ENCODE results near the gene CPNE9.

Gene CPNE9

GRCh38 chr3:9776896-9777693 is 73.5 kb downstream of the CPNE9 start:
- no peaks in the 10 kb centered on the region for H3K27me3 ChIP-seq (ENCODE audit: insufficient read depth, poor library complexity, severe bottlenecking)
- H3K4me3 ChIP-seq (replicated peaks; ENCODE audit: insufficient read depth, low read length) = no peak overlapping the region
- no peak for DNase-seq (ENCODE audit: low read depth in 1 of 2, low spot score in 1 of 2)
- TF ChIP-seq, protein P1, sequence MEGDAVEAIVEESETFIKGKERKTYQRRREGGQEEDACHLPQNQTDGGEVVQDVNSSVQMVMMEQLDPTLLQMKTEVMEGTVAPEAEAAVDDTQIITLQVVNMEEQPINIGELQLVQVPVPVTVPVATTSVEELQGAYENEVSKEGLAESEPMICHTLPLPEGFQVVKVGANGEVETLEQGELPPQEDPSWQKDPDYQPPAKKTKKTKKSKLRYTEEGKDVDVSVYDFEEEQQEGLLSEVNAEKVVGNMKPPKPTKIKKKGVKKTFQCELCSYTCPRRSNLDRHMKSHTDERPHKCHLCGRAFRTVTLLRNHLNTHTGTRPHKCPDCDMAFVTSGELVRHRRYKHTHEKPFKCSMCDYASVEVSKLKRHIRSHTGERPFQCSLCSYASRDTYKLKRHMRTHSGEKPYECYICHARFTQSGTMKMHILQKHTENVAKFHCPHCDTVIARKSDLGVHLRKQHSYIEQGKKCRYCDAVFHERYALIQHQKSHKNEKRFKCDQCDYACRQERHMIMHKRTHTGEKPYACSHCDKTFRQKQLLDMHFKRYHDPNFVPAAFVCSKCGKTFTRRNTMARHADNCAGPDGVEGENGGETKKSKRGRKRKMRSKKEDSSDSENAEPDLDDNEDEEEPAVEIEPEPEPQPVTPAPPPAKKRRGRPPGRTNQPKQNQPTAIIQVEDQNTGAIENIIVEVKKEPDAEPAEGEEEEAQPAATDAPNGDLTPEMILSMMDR (IDR thresholded peaks at IDR 0.05; ENCODE audit: insufficient read depth, low read length) = no peak
- TF ChIP-seq SPI1 (IDR thresholded peaks at IDR 0.05; ENCODE audit: borderline replicate concordance, low read depth) (no peak), GABPA (IDR thresholded peaks at IDR 0.05; ENCODE audit: low read depth) (no peak)
- TF ChIP-seq, protein P2, sequence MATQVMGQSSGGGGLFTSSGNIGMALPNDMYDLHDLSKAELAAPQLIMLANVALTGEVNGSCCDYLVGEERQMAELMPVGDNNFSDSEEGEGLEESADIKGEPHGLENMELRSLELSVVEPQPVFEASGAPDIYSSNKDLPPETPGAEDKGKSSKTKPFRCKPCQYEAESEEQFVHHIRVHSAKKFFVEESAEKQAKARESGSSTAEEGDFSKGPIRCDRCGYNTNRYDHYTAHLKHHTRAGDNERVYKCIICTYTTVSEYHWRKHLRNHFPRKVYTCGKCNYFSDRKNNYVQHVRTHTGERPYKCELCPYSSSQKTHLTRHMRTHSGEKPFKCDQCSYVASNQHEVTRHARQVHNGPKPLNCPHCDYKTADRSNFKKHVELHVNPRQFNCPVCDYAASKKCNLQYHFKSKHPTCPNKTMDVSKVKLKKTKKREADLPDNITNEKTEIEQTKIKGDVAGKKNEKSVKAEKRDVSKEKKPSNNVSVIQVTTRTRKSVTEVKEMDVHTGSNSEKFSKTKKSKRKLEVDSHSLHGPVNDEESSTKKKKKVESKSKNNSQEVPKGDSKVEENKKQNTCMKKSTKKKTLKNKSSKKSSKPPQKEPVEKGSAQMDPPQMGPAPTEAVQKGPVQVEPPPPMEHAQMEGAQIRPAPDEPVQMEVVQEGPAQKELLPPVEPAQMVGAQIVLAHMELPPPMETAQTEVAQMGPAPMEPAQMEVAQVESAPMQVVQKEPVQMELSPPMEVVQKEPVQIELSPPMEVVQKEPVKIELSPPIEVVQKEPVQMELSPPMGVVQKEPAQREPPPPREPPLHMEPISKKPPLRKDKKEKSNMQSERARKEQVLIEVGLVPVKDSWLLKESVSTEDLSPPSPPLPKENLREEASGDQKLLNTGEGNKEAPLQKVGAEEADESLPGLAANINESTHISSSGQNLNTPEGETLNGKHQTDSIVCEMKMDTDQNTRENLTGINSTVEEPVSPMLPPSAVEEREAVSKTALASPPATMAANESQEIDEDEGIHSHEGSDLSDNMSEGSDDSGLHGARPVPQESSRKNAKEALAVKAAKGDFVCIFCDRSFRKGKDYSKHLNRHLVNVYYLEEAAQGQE (IDR thresholded peaks at IDR 0.05; ENCODE audit: insufficient replicate concordance, low read depth) = no peak
- H3K27ac ChIP-seq (replicated peaks) = peak overlapping the region; percentile 96

DNA sequence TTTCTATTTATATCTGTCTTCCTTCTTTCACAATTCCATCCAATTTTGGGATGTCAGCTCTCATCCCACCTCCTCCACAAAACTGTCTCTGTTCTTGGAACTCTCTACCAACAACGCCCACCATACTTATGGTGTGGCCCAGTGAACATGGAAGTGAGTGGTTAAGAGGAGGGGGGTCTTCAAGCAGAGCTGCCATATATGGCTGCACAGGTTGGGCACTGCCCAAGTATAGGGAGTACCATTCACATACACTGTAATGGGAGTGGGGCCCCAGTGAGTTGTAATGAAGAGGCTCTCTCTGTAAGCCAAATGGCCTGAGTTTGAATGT is 74.0 kb downstream of the CPNE9 start:
- no peak for DNase-seq (ENCODE audit: low read depth in 1 of 2, low spot score in 1 of 2)
- Histone ChIP-seq H3K27ac (replicated peaks) (peak overlapping the region; percentile 96), H3K27me3 (ENCODE audit: insufficient read depth, poor library complexity, severe bottlenecking) (no peaks in the 10 kb centered on the region), H3K4me3 (replicated peaks; ENCODE audit: insufficient read depth, low read length) (no peak overlapping the region)
- TF ChIP-seq, protein P1 (IDR thresholded peaks at IDR 0.05; ENCODE audit: insufficient read depth, low read length) = no peak
- TF ChIP-seq POLR2AphosphoS5 (IDR thresholded peaks at IDR 0.05; ENCODE audit: low read depth) (no peak), GABPA (IDR thresholded peaks at IDR 0.05; ENCODE audit: low read depth) (no peak), SPI1 (IDR thresholded peaks at IDR 0.05; ENCODE audit: borderline replicate concordance, low read depth) (no peak)
- TF ChIP-seq, protein P2 (IDR thresholded peaks at IDR 0.05; ENCODE audit: insufficient replicate concordance, low read depth) = no peak

- Histone ChIP-seq H3K27ac (replicated peaks) (peak overlapping the region; percentile 96), H3K27me3 (ENCODE audit: insufficient read depth, poor library complexity, severe bottlenecking) (no peaks in the 10 kb centered on the region), H3K4me3 (replicated peaks; ENCODE audit: insufficient read depth, low read length) (no peak overlapping the region)
- peak in 1 of 2 experiments; percentile 56 for DNase-seq (ENCODE audit: low read depth in 1 of 2, low spot score in 1 of 2)
- TF ChIP-seq SPI1 (IDR thresholded peaks at IDR 0.05; ENCODE audit: borderline replicate concordance, low read depth) (no peak), POLR2AphosphoS5 (IDR thresholded peaks at IDR 0.05; ENCODE audit: low read depth) (no peak)
- TF ChIP-seq, protein P2 (IDR thresholded peaks at IDR 0.05; ENCODE audit: insufficient replicate concordance, low read depth) = no peak
Observed at GRCh38 chr3:9778143-9779074, 74.8 kb downstream of the CPNE9 start.
